ENCODE results near the gene PCDHGA5. TPM values are rescaled to one million over a fixed set of nuclear protein-coding genes. Genes with fewer than 3 reads are reported as not detected.
"Not testable (repeated sequence)": the region's sequence is repeated elsewhere in the genome, so short reads cannot be mapped to it uniquely, and the experiment has no call there.

The PCDHGA5 gene
- total RNA-seq, 1 experiment from 2014 or later: 0.24 TPM

DNA sequence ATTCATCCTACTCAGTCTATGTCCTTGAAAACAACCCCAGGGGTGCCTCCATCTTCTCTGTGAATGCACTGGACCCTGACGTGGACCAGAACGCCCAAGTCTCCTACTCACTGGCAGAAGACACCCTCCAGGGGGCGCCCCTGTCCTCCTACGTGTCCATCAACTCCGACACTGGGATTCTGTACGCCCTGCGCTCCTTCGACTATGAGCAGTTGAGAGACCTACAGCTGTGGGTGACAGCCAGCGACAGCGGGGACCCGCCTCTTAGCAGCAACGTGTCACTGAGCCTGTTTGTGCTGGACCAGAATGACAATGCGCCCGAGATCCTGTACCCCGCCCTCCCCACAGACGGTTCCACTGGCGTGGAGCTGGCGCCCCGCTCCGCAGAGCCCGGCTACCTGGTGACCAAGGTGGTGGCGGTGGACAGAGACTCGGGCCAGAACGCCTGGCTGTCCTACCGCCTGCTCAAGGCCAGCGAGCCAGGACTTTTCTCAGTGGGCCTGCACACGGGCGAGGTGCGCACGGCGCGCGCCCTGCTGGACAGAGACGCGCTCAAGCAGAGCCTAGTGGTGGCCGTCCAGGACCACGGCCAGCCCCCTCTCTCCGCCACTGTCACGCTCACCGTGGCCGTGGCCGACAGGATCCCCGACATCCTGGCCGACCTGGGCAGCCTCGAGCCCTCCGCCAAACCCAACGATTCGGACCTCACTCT is 11.6 kb downstream of the PCDHGA5 start:
- DNase-seq (ENCODE audit: low read depth); in situ Hi-C loops (cut with HindIII; ENCODE audit: low pct_unique_long_range_greater_than_20kb, low sequenced_read_pairs): not testable (repeated sequence)

DNA sequence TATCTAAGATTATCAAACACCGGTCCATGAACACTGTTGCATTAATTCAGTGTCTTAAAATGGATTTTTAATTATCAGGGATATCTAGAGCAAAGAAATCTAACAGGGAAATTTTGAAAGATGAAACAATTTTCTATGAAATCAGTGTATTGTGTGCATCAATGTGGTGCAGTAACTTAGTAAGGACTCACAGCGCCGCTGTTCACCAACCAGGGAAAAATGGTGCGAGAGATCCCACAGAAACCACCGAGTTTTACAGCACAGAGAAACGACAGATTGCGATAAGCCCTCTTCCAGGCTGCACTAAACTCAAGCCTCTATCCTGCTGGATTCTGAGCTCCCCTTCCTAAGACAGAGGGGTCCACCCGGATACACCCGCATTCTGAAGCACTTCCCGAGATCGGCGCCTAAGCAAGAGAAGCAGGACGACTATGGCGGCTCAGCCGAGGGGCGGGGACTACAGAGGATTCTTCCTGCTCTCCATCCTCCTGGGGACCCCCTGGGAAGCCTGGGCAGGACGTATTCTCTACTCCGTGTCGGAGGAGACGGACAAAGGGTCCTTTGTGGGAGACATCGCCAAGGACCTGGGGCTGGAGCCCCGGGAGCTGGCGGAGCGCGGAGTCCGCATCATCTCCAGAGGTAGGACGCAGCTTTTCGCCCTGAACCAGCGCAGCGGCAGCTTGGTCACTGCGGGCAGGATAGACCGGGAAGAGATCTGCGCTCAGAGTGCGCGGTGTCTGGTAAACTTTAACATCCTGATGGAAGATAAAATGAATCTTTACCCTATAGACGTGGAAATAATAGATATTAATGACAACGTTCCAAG is 18.7 kb downstream of the PCDHGA5 start, which contains the start of gene PCDHGA7:
PCDHGA7 (plus strand) TSS at position 274 of the 826 bp plus-strand sequence; CDS start at position 432, 158 bp downstream.
- DNase-seq (ENCODE audit: low read depth): no peak
- in situ Hi-C loops (cut with HindIII; ENCODE audit: low pct_unique_long_range_greater_than_20kb, low sequenced_read_pairs): no loop called here

- DNase-seq (ENCODE audit: low read depth): no peak
- in situ Hi-C loops (cut with HindIII; ENCODE audit: low pct_unique_long_range_greater_than_20kb, low sequenced_read_pairs): no loop called here
Measured at GRCh38 chr5:141383345-141383744, 19.4 kb downstream of the PCDHGA5 start.

GRCh38 chr5:141384471-141385267 is 20.7 kb downstream of the PCDHGA5 start:
- in situ Hi-C loops (cut with HindIII; ENCODE audit: low pct_unique_long_range_greater_than_20kb, low sequenced_read_pairs): no loop called here

GRCh38 chr5:141387557-141388311 is 23.8 kb downstream of the PCDHGA5 start, which contains the start of gene PCDHGB4:
TSS of gene PCDHGB4 (plus strand) at chr5:141387698. CDS start at chr5:141387885, 187 bp downstream.
- in situ Hi-C loops (cut with HindIII; ENCODE audit: low pct_unique_long_range_greater_than_20kb, low sequenced_read_pairs); DNase-seq (ENCODE audit: low read depth): not testable (repeated sequence)

More at GRCh38 chr5:141384471-141385267, 20.7 kb downstream of the PCDHGA5 start:
- DNase-seq (ENCODE audit: low read depth): no peak

GRCh38 chr5:141388661-141389060 is 24.7 kb downstream of the PCDHGA5 start:
- in situ Hi-C loops (cut with HindIII; ENCODE audit: low pct_unique_long_range_greater_than_20kb, low sequenced_read_pairs): no loop called here
- no peak for DNase-seq (ENCODE audit: low read depth)

- no peak for DNase-seq (ENCODE audit: low read depth)
- in situ Hi-C loops (cut with HindIII; ENCODE audit: low pct_unique_long_range_greater_than_20kb, low sequenced_read_pairs): no loop called here
Measured at GRCh38 chr5:141389153-141390042, 25.4 kb downstream of the PCDHGA5 start.

- in situ Hi-C loops (cut with HindIII; ENCODE audit: low pct_unique_long_range_greater_than_20kb, low sequenced_read_pairs): no loop called here
- DNase-seq (ENCODE audit: low read depth): peak; percentile 4
Measured at GRCh38 chr5:141392429-141393198, 28.7 kb downstream of the PCDHGA5 start, which contains the start of gene PCDHGA8. TSS of gene PCDHGA8 (plus strand) at chr5:141392633. CDS start at chr5:141392814, 181 bp downstream.

DNA sequence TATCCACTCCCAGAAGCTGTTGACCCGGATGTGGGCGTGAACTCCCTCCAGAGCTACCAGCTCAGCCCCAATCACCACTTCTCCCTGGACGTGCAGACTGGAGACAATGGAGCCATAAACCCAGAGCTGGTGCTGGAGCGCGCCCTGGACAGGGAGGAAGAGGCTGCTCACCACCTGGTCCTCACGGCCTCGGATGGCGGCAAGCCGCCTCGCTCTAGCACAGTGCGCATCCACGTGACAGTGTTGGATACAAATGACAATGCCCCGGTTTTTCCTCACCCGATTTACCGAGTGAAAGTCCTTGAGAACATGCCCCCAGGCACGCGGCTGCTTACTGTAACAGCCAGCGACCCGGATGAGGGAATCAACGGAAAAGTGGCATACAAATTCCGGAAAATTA is 29.3 kb downstream of the PCDHGA5 start:
- in situ Hi-C loops (cut with HindIII; ENCODE audit: low pct_unique_long_range_greater_than_20kb, low sequenced_read_pairs): no loop called here
- DNase-seq (ENCODE audit: low read depth): no peak

DNA sequence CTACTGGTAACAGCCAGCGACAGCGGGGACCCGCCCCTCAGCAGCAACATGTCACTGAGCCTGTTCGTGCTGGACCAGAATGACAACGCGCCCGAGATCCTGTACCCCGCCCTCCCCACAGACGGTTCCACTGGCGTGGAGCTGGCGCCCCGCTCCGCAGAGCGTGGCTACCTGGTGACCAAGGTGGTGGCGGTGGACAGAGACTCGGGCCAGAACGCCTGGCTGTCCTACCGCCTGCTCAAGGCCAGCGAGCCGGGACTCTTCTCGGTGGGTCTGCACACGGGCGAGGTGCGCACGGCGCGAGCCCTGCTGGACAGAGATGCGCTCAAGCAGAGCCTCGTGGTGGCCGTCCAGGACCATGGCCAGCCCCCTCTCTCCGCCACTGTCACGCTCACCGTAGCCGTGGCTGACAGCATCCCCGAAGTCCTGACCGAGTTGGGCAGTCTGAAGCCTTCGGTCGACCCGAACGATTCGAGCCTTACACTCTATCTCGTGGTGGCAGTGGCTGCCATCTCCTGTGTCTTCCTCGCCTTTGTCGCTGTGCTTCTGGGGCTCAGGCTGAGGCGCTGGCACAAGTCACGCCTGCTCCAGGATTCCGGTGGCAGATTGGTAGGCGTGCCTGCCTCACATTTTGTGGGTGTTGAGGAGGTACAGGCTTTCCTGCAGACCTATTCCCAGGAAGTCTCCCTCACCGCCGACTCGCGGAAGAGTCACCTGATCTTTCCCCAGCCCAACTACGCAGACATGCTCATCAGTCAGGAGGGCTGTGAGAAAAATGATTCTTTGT is 30.6 kb downstream of the PCDHGA5 start:
- DNase-seq (ENCODE audit: low read depth); in situ Hi-C loops (cut with HindIII; ENCODE audit: low pct_unique_long_range_greater_than_20kb, low sequenced_read_pairs): not testable (repeated sequence)

DNA sequence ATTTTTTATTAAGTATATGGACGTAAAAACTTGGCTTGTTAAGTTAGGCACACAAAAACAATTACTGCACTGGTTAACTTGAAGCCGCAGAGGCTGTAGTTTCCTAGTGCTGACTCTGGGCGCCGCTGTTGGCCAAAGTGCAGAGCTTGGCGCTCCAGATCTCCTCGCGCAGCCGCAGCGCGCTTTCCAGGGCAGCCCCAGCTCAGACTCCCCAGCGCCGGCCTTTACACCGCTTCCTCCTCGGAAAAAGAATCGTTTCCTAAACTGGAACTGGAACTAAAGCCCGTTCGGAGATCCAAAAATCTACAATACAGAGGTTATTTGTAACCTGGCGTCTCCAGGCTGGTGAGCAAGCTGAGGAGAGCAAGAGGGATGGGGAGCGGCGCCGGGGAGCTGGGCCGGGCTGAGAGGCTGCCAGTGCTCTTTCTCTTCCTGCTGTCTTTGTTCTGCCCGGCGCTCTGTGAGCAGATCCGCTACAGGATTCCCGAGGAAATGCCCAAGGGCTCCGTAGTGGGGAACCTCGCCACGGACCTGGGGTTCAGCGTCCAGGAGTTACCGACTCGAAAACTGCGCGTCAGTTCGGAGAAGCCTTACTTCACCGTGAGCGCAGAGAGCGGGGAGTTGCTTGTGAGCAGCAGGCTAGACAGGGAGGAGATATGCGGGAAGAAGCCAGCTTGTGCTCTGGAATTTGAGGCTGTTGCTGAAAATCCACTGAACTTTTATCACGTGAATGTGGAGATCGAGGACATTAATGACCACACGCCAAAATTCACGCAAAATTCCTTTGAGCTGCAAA is 34.0 kb downstream of the PCDHGA5 start, which contains the start of gene PCDHGB5:
PCDHGB5 (plus strand) TSS at position 192 of the 796 bp plus-strand sequence; CDS start at position 373, 181 bp downstream.
- in situ Hi-C loops (cut with HindIII; ENCODE audit: low pct_unique_long_range_greater_than_20kb, low sequenced_read_pairs); DNase-seq (ENCODE audit: low read depth): not testable (repeated sequence)

GRCh38 chr5:141398608-141399007 is 34.6 kb downstream of the PCDHGA5 start:
- in situ Hi-C loops (cut with HindIII; ENCODE audit: low pct_unique_long_range_greater_than_20kb, low sequenced_read_pairs): no loop called here
- no peak for DNase-seq (ENCODE audit: low read depth)

DNA sequence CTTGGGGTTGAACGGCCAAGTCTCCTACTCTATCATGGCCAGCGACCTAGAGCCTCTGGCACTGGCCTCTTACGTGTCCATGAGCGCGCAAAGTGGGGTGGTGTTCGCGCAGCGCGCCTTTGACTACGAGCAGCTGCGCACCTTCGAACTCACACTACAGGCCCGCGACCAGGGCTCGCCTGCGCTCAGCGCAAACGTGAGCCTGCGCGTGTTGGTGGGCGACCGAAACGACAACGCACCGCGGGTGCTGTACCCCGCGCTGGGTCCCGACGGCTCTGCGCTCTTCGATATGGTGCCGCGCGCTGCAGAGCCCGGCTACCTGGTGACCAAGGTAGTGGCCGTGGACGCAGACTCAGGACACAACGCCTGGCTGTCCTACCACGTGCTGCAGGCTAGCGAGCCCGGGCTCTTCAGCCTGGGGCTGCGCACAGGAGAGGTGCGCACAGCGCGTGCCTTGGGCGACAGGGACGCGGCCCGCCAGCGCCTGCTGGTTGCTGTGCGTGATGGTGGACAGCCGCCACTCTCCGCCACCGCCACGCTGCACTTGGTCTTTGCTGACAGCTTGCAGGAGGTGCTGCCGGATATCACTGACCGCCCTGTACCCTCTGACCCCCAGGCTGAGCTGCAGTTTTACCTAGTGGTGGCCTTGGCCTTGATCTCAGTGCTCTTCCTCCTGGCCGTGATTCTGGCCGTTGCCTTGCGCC is 35.7 kb downstream of the PCDHGA5 start:
- in situ Hi-C loops (cut with HindIII; ENCODE audit: low pct_unique_long_range_greater_than_20kb, low sequenced_read_pairs): no loop called here
- no peak for DNase-seq (ENCODE audit: low read depth)

All from Caki2 (cell line).